Cardiac fibroblast (primary cell): ENCODE measurements around the gene SPIN1.

Source experiments
- DNase-seq, 2 donors: peaks; one replicate each; pipeline versions ENCODE4 v3.0.0 to v3.0.0-alpha.2; 2010; ENCODE audit warnings: low read depth in 2 of 2
- H3K4me3 ChIP-seq, 2 donors: replicated peaks in 1 of 2; 1 replicate in 1 of 2; 2 replicates in 1 of 2; pipeline ENCODE4 v1.5.1; 2011; ENCODE audit warnings: low read depth in 2 of 2, low read length in 2 of 2, mild to moderate bottlenecking in 2 of 2, moderate library complexity in 1 of 2
- TF ChIP-seq, protein P1 (sequence below): IDR thresholded peaks from one replicate; pipeline ENCODE4 v1.5.1; 2011; ENCODE audit warnings: low read depth, mild to moderate bottlenecking, low read length, inconsistent platforms

The SPIN1 gene

GRCh38 chr9:88388886-88389605 lies 802 bp downstream of the SPIN1 start:
- peak overlapping the region; percentile 59 to 74 for H3K4me3 ChIP-seq
- peak; percentile 70 to 76 for DNase-seq
- TF ChIP-seq, protein P1, sequence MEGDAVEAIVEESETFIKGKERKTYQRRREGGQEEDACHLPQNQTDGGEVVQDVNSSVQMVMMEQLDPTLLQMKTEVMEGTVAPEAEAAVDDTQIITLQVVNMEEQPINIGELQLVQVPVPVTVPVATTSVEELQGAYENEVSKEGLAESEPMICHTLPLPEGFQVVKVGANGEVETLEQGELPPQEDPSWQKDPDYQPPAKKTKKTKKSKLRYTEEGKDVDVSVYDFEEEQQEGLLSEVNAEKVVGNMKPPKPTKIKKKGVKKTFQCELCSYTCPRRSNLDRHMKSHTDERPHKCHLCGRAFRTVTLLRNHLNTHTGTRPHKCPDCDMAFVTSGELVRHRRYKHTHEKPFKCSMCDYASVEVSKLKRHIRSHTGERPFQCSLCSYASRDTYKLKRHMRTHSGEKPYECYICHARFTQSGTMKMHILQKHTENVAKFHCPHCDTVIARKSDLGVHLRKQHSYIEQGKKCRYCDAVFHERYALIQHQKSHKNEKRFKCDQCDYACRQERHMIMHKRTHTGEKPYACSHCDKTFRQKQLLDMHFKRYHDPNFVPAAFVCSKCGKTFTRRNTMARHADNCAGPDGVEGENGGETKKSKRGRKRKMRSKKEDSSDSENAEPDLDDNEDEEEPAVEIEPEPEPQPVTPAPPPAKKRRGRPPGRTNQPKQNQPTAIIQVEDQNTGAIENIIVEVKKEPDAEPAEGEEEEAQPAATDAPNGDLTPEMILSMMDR: no peak

DNA sequence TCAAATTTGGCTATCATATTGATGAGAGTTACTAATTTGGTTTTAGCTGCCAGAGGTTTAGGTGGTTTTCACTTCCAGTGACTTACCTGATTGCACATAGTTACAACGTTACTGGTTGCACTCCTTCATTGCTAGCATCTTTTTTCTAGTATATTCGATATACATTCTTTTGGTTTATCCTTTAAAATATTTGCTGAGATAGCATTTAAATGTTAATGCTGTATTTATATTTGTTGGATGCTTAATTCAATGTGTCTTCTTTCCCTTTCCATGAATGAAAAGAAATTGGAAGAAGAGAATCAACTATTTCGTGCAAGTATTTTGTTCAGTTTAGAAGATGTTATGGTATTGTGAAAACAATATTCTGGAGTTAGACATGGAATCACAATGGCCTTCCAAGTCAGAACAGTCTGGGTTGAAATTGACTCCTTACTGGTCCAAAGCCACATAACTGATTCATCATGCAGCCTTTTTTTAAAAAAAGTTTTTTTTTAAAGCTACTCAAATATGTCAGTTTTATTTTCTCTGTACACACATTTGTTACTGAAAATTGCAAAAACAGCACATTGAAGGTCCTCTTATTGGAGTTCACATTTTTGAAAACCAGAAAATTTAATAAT lies 2.2 kb downstream of the SPIN1 start:
- no peak overlapping the region for H3K4me3 ChIP-seq
- DNase-seq: peak in 1 of 2 donors; percentile 49
- TF ChIP-seq, protein P1: no peak

DNA sequence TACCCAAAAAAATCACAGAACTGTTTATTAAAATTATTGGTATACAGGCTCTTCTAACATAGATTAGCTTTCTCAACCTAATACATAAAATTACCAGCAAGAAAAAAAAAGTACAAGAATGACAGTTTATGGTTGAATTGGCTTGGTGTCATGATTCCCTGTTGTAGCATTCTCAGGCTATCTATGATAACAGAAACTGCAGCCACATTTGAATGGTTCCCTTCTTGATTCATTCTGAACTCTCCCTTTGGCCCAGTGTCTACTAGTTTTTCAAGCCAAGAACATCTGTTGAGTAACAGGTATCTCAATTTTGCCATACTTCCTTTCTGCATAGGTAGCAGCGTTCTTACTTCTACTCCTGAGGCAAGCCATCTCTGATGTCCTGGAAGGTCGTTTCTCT lies 3.0 kb downstream of the SPIN1 start:
- TF ChIP-seq, protein P1: no peak
- no peak for DNase-seq
- H3K4me3 ChIP-seq: no peak overlapping the region

- DNase-seq: no peak
- TF ChIP-seq, protein P1: no peak
- no peak overlapping the region for H3K4me3 ChIP-seq
These were observed 3.7 kb downstream of the SPIN1 start for GRCh38 chr9:88391921-88392320.

GRCh38 chr9:88392549-88392948 lies 4.3 kb downstream of the SPIN1 start:
- no peak for DNase-seq
- TF ChIP-seq, protein P1: no peak
- H3K4me3 ChIP-seq: no peak overlapping the region

DNA sequence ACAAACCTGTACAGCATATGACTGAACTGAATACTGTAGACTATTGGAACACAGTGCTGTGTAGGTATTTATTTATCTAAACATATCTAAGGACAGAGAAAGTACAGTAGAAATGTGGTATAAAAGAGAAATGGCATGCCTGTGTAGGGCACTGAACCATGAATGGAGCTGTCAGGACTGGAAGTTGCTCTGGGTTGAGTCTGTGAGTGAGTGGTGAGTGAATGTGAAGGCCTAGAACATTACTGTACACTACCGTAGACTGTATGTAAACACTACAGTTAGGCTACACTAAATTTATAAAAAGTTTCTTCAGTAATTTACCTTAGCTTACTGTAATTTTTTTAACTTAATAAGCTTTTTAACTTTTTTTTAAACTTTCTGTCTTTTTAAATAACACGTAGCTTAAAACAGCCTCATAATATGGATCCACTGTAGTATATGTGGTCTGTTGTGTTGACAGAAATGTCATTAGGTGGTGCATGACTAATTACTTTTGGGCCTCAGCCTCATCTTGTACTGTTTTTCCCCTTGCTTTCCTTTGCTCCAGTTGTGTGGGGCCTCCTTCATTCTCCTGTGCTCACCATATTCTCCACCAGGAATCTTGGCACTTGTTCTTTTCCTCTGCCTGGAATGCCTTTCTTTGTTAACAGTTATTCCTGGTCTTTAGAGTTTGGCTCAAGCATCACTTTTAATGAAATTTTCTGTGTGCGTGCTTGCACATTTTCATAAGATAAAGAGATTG lies 8.8 kb downstream of the SPIN1 start:
- DNase-seq: peak; percentile 31 to 67
- no peak overlapping the region for H3K4me3 ChIP-seq
- TF ChIP-seq, protein P1: no peak
